SK-N-SH (cell line): ENCODE results near the gene AEBP2.
"Not testable (repeated sequence)": the region's sequence is repeated elsewhere in the genome, so short reads cannot be mapped to it uniquely, and the experiment has no call there.

Experiments used
- ELF1 ChIP-seq: IDR thresholded peaks from 2 replicates; pipeline ENCODE4 v1.4.0; 2012
- EP300 ChIP-seq, 2 experiments: IDR thresholded peaks; 2 replicates each; pipeline versions ENCODE4 v1.4.0 to v1.6.1; 2012; ENCODE audit warnings: borderline replicate concordance in 1 of 2, low read depth in 1 of 2, low read length in 1 of 2
- FOXM1 ChIP-seq: IDR thresholded peaks from 2 replicates; pipeline ENCODE4 v1.4.0; 2012; ENCODE audit warnings: low read depth, mild to moderate bottlenecking
- JUND ChIP-seq: IDR thresholded peaks from 2 replicates; pipeline ENCODE4 v1.4.0; 2012
- NFIC ChIP-seq: IDR thresholded peaks from 2 replicates; pipeline ENCODE4 v1.4.0; 2012; ENCODE audit warnings: borderline replicate concordance
- POLR2AphosphoS5 ChIP-seq: IDR thresholded peaks from 2 replicates; pipeline ENCODE4 v1.6.1; 2012; ENCODE audit warnings: low read depth, low read length
- RCOR1 ChIP-seq: fragments of 150-350 bp; IDR thresholded peaks from 2 replicates; pipeline ENCODE4 v1.6.1; 2017; ENCODE audit warnings: antibody characterized with exemption, low read length
- RFX5 ChIP-seq: IDR thresholded peaks from 2 replicates; pipeline ENCODE4 v1.6.1; 2012; ENCODE audit warnings: mild to moderate bottlenecking, improper control_type of control experiment, low read length
- TAF1 ChIP-seq: IDR thresholded peaks from 2 replicates; pipeline ENCODE4 v1.6.1; 2012; ENCODE audit warnings: low read depth, mild to moderate bottlenecking, low read length, moderate library complexity, borderline replicate concordance
- USF2 ChIP-seq: fragments of 150-350 bp; IDR thresholded peaks from 2 replicates; pipeline ENCODE4 v1.6.1; 2017; ENCODE audit warnings: antibody characterized with exemption, low read length, low read depth, borderline replicate concordance
- YY1 ChIP-seq: IDR thresholded peaks from 2 replicates; pipeline ENCODE4 v1.4.0; 2012; ENCODE audit warnings: low read depth, mild to moderate bottlenecking
- TF ChIP-seq, protein P1 (sequence below): fragments of 200-600 bp; sonication (generic); IDR thresholded peaks from 2 replicates; pipeline ENCODE4 v1.6.1; 2017; ENCODE audit warnings: antibody characterized with exemption, mild to moderate bottlenecking, moderate library complexity
- TF ChIP-seq, protein P2 (sequence below): IDR thresholded peaks from 2 replicates; pipeline ENCODE4 v1.4.0; 2012; ENCODE audit warnings: low read depth, borderline replicate concordance
- TF ChIP-seq, protein P3 (sequence below): IDR thresholded peaks from 2 replicates; pipeline ENCODE4 v1.4.0; 2012; ENCODE audit warnings: low read depth, borderline replicate concordance

- not testable (repeated sequence) for TF ChIP-seq USF2; RCOR1; FOXM1; RFX5; TAF1; POLR2AphosphoS5; YY1; EP300 (IDR thresholded peaks at IDR 0.05; ENCODE audit: borderline replicate concordance in 1 of 2, low read depth in 1 of 2, low read length in 1 of 2); JUND; NFIC; ELF1
- TF ChIP-seq, protein P1, sequence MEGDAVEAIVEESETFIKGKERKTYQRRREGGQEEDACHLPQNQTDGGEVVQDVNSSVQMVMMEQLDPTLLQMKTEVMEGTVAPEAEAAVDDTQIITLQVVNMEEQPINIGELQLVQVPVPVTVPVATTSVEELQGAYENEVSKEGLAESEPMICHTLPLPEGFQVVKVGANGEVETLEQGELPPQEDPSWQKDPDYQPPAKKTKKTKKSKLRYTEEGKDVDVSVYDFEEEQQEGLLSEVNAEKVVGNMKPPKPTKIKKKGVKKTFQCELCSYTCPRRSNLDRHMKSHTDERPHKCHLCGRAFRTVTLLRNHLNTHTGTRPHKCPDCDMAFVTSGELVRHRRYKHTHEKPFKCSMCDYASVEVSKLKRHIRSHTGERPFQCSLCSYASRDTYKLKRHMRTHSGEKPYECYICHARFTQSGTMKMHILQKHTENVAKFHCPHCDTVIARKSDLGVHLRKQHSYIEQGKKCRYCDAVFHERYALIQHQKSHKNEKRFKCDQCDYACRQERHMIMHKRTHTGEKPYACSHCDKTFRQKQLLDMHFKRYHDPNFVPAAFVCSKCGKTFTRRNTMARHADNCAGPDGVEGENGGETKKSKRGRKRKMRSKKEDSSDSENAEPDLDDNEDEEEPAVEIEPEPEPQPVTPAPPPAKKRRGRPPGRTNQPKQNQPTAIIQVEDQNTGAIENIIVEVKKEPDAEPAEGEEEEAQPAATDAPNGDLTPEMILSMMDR = not testable (repeated sequence)
- TF ChIP-seq, protein P2, sequence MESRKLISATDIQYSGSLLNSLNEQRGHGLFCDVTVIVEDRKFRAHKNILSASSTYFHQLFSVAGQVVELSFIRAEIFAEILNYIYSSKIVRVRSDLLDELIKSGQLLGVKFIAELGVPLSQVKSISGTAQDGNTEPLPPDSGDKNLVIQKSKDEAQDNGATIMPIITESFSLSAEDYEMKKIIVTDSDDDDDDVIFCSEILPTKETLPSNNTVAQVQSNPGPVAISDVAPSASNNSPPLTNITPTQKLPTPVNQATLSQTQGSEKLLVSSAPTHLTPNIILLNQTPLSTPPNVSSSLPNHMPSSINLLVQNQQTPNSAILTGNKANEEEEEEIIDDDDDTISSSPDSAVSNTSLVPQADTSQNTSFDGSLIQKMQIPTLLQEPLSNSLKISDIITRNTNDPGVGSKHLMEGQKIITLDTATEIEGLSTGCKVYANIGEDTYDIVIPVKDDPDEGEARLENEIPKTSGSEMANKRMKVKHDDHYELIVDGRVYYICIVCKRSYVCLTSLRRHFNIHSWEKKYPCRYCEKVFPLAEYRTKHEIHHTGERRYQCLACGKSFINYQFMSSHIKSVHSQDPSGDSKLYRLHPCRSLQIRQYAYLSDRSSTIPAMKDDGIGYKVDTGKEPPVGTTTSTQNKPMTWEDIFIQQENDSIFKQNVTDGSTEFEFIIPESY = not testable (repeated sequence)
- TF ChIP-seq, protein P3, sequence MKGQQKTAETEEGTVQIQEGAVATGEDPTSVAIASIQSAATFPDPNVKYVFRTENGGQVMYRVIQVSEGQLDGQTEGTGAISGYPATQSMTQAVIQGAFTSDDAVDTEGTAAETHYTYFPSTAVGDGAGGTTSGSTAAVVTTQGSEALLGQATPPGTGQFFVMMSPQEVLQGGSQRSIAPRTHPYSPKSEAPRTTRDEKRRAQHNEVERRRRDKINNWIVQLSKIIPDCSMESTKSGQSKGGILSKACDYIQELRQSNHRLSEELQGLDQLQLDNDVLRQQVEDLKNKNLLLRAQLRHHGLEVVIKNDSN = not testable (repeated sequence)
These were observed 46.6 kb upstream of the AEBP2 start for GRCh38 chr12:19392644-19393043.
